ENCODE measurements around the gene TRIM42.

The TRIM42 gene

DNA sequence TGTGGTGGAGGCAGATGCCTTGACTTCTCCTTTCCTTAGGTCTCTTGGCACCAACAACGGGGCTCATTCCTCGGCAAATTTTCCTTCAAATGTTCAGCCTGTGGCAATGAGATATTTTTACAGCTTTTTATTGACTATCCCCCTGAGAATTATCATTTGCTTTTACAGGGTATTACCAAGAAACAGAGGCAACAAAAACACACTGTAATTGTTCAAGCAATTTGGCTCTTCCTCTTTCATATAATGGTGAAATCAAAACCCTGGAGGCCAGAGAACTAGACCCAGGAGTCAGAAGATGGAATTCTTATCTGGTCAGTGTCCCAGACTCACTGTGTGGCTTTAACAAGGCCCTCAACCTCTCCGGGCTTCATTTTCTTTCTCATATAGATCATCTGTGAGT lies 40.1 kb downstream of the TRIM42 start:
- H3K27ac ChIP-seq (ENCODE audit: extremely low read depth, low read depth, low read length): no peak overlapping the region
- H3K36me3 ChIP-seq (ENCODE audit: control insufficient read depth in 2 of 2, insufficient read depth in 1 of 2, low read length in 2 of 2): no peaks in the 10 kb centered on the region
- ChIA-PET CTCF (no interaction called here), POLR2A (no interaction called here)
- no peak for TF ChIP-seq ZNF10 (tag by site-specific recombination; IDR thresholded peaks at IDR 0.05)
- no peak for TF ChIP-seq ZNF211 (tag by site-specific recombination; IDR thresholded peaks at IDR 0.05; ENCODE audit: low read depth)
- TF ChIP-seq, protein P1, sequence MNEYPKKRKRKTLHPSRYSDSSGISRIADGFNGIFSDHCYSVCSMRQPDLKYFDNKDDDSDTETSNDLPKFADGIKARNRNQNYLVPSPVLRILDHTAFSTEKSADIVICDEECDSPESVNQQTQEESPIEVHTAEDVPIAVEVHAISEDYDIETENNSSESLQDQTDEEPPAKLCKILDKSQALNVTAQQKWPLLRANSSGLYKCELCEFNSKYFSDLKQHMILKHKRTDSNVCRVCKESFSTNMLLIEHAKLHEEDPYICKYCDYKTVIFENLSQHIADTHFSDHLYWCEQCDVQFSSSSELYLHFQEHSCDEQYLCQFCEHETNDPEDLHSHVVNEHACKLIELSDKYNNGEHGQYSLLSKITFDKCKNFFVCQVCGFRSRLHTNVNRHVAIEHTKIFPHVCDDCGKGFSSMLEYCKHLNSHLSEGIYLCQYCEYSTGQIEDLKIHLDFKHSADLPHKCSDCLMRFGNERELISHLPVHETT (tag by site-specific recombination; IDR thresholded peaks at IDR 0.05): no peak
- H3K9me3 ChIP-seq (ENCODE audit: control insufficient read depth, insufficient read depth, low read depth, low read length): no peaks in the 10 kb centered on the region
- H3K4me3 ChIP-seq (ENCODE audit: low read depth, low read length): no peak overlapping the region
- H3K4me1 ChIP-seq (ENCODE audit: control insufficient read depth, insufficient read depth, low read length): no peaks in the 10 kb centered on the region

DNA sequence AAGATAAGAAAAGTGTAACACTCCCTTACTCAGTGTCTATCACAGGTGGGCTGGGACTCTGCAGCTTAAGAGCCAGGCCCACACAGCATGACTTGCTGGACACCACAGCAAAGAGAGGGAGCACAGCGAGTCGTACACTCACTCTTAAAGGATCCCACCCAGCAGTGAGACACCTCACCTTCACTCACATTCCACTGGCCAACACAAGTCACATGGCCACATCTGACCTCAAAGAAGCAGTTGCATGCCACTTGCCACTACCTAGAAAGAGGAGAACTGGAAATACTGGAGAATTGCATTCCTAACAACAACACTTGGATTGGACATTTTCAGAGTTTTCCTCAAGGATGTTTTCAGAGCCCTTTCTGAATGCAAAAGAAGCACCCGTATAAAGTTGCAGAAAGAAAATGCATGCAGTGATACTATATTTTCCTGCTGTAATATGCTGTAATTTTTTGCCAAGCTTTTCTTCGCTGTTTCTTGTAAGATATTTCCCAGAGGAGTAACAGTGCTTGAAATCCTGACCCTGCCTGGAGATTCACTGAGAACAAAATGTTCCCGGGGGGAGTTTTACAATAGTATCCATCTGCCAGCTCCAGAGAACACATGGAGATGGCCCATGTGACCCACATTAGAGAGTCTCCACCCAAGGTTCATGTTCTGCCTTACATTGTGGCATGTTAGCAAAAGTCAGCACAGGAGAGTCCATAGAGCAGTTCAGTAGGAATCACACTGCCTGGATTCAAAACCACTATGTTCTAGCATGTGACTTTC lies 42.2 kb downstream of the TRIM42 start:
- CTCF ChIA-PET: no interaction called here
- Histone ChIP-seq H3K9me3 (ENCODE audit: control insufficient read depth, insufficient read depth, low read depth, low read length) (no peaks in the 10 kb centered on the region), H3K36me3 (ENCODE audit: control insufficient read depth in 2 of 2, insufficient read depth in 1 of 2, low read length in 2 of 2) (no peaks in the 10 kb centered on the region), H3K4me1 (ENCODE audit: control insufficient read depth, insufficient read depth, low read length) (no peaks in the 10 kb centered on the region), H3K27ac (ENCODE audit: extremely low read depth, low read depth, low read length) (no peak overlapping the region), H3K4me3 (ENCODE audit: low read depth, low read length) (no peak overlapping the region)
- TF ChIP-seq, protein P2, sequence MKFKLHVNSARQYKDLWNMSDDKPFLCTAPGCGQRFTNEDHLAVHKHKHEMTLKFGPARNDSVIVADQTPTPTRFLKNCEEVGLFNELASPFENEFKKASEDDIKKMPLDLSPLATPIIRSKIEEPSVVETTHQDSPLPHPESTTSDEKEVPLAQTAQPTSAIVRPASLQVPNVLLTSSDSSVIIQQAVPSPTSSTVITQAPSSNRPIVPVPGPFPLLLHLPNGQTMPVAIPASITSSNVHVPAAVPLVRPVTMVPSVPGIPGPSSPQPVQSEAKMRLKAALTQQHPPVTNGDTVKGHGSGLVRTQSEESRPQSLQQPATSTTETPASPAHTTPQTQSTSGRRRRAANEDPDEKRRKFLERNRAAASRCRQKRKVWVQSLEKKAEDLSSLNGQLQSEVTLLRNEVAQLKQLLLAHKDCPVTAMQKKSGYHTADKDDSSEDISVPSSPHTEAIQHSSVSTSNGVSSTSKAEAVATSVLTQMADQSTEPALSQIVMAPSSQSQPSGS (tag by site-specific recombination; IDR thresholded peaks at IDR 0.05; ENCODE audit: low read depth): no peak
- TF ChIP-seq SETDB1 (IDR thresholded peaks at IDR 0.05; ENCODE audit: insufficient read length, low read length) (no peak), KLF10 (tag by site-specific recombination; IDR thresholded peaks at IDR 0.05) (no peak), ZBTB8A (tag by site-specific recombination; IDR thresholded peaks at IDR 0.05) (no peak), ZNF677 (tag by site-specific recombination; IDR thresholded peaks at IDR 0.05) (no peak), ZNF747 (tag by site-specific recombination; IDR thresholded peaks at IDR 0.05) (no peak), ZNF670 (tag by site-specific recombination; IDR thresholded peaks at IDR 0.05; ENCODE audit: low read depth) (no peak), REPIN1 (tag by site-specific recombination; IDR thresholded peaks at IDR 0.05; ENCODE audit: low read depth) (no peak), KLF16 (tag by site-specific recombination; IDR thresholded peaks at IDR 0.05) (no peak), ZNF501 (tag by site-specific recombination; IDR thresholded peaks at IDR 0.05) (no peak), ZNF404 (tag by site-specific recombination; IDR thresholded peaks at IDR 0.05) (no peak), ZNF292 (tag by site-specific recombination; IDR thresholded peaks at IDR 0.05; ENCODE audit: borderline replicate concordance, low read depth) (no peak), ZNF701 (tag by site-specific recombination; IDR thresholded peaks at IDR 0.05) (no peak), ZNF837 (tag by site-specific recombination; IDR thresholded peaks at IDR 0.05) (no peak)
- TF ChIP-seq, protein P3, sequence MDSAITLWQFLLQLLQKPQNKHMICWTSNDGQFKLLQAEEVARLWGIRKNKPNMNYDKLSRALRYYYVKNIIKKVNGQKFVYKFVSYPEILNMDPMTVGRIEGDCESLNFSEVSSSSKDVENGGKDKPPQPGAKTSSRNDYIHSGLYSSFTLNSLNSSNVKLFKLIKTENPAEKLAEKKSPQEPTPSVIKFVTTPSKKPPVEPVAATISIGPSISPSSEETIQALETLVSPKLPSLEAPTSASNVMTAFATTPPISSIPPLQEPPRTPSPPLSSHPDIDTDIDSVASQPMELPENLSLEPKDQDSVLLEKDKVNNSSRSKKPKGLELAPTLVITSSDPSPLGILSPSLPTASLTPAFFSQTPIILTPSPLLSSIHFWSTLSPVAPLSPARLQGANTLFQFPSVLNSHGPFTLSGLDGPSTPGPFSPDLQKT (IDR thresholded peaks at IDR 0.05; ENCODE audit: borderline replicate concordance, low read depth, low read length): no peak
- TF ChIP-seq, protein P4, sequence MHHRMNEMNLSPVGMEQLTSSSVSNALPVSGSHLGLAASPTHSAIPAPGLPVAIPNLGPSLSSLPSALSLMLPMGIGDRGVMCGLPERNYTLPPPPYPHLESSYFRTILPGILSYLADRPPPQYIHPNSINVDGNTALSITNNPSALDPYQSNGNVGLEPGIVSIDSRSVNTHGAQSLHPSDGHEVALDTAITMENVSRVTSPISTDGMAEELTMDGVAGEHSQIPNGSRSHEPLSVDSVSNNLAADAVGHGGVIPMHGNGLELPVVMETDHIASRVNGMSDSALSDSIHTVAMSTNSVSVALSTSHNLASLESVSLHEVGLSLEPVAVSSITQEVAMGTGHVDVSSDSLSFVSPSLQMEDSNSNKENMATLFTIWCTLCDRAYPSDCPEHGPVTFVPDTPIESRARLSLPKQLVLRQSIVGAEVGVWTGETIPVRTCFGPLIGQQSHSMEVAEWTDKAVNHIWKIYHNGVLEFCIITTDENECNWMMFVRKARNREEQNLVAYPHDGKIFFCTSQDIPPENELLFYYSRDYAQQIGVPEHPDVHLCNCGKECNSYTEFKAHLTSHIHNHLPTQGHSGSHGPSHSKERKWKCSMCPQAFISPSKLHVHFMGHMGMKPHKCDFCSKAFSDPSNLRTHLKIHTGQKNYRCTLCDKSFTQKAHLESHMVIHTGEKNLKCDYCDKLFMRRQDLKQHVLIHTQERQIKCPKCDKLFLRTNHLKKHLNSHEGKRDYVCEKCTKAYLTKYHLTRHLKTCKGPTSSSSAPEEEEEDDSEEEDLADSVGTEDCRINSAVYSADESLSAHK (tag by site-specific recombination; IDR thresholded peaks at IDR 0.05): no peak
- POLR2A ChIA-PET: no interaction called here
